ENCODE data around the gene KCTD2.

DNA sequence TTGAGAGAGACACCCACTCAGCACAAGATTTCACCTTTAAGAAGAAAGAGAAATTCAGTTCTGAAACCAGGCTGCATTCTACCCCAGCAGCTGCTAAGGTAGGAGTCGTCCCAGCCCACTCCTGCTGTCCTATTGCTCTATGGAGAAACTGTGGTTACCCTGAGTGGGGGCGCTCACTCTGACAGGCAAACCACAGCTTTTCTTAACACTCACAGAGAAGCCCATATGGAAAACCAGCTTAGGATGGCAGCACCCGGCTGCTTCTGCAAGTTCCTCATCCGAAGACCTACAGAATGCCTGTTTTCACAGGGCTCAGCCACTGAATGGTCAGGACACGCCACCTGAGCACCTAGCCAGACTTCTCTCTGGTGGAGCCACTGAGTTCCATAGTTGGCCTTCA, 7.8 kb upstream of the KCTD2 start:
- TF ChIP-seq, protein P1, sequence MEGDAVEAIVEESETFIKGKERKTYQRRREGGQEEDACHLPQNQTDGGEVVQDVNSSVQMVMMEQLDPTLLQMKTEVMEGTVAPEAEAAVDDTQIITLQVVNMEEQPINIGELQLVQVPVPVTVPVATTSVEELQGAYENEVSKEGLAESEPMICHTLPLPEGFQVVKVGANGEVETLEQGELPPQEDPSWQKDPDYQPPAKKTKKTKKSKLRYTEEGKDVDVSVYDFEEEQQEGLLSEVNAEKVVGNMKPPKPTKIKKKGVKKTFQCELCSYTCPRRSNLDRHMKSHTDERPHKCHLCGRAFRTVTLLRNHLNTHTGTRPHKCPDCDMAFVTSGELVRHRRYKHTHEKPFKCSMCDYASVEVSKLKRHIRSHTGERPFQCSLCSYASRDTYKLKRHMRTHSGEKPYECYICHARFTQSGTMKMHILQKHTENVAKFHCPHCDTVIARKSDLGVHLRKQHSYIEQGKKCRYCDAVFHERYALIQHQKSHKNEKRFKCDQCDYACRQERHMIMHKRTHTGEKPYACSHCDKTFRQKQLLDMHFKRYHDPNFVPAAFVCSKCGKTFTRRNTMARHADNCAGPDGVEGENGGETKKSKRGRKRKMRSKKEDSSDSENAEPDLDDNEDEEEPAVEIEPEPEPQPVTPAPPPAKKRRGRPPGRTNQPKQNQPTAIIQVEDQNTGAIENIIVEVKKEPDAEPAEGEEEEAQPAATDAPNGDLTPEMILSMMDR (IDR thresholded peaks at IDR 0.05): no peak
- no peak for TF ChIP-seq POLR2A (IDR thresholded peaks at IDR 0.05)
